NCI-H1694 treated with DMSO at 0.1 percent for 48 hours (cell line): ENCODE measurements around the gene KRT16.
A peak's percentile ranks its signal among the peaks of the same experiment; 100 is the strongest.
"Not testable (repeated sequence)": the region's sequence is repeated elsewhere in the genome, so short reads cannot be mapped to it uniquely, and the experiment has no call there.

Experiments used
- DNase-seq: peaks from one replicate; lab custom pipeline; 2025; lab: John Stamatoyannopoulos, UW

Gene KRT16

DNA sequence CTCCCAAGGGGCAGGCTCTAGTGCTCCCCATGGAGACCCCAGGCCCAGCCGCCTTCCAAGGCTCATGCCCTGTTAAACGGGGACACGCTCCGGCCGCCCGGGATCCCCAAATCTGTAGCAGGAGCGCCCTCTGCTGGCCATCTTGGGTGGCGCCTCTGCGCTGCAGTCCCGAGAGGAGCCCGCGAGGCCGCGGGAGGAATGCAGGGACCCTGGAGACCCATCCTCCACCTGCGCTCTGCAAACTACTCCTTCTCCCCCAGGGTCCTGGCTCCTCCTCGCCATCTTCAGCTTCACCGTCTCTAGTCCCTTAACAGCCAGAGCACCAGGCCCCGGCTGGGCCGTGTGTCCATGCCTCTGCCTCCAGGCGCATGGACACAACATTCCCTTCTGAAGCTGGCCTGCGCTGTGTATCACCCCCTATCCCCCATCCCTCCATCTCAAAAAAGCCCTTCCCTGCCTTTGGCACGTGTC is 35.4 kb upstream of the KRT16 start:
- DNase-seq, result peak; percentile 85

DNA sequence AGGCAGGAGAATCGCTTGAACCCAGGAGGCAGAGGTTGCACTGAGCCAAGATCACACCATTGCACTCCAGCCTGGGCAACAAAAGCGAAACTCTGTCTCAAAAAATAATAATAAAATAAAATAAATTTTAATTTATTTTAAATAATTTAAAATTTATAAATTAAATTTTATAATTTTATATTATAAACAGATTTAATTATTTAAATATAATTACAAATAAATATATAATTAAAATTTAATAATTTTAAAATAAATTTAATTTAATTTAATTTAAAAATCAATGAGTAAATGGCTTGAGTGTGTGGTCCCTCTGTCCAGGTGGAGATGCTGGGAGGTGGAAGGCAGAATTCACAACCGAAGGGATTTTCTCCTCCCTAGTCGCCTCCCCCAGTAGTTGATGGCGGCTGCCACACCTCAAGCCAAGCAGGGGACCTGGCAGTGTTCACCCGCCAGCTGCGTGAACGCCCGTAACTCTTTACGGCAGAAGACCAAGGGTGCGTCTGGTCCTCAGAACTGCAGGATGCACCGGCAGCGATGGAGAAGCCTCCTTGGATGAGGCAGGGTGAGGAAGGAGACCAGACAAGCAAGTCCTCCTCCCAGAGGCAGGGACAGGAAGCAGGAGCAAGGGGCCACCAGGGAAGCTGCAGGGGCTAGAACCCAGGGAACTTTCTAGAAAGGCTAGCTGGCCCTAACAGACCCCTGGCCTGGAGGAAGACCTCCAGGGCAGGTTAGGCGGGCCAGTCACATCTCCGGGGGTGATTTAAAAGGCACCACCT is 34.7 kb upstream of the KRT16 start:
- DNase-seq, result no peak

DNA sequence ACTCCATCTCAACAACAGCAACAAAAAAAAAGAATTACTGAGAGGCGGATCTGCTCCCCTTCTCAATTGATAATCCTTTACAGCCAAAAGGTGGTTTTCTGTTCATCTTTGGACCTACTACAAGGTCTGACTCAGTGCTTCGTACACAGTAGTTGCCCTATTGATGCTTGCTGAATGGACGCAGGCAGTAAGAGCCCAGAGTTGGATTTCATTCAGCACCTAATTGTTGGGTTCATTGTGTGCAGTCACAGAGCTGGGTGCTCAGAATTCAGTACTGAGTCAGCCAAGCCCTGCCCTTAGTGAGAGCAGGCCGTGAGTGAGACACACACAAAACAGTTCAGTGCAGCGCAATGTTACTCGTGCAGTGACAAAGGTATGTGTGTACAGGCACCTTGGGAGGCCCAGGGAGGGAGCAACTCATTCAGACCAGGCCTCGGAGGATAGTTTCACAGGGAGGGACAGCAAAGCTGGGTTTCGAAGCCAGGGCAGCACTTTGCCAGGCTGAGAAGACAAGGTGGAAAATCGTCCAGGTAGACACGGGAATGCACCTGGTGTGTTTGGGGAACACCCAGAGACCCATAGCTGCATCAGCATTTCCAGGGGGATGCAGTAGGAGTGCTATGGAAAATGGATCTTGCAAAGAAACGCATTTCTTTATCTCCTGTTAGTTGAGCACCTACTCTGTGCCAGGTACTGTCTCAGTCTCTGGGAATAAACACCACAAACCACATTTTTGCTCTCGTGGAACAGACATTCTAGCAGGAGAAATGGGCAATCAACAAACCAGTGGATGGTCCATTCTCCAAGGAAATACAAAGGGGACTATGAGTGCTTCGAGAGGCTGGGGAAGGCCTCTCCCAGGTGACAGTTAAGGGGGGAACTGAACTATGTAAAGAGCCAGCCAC is 29.9 kb upstream of the KRT16 start:
- DNase-seq, result no peak

DNA sequence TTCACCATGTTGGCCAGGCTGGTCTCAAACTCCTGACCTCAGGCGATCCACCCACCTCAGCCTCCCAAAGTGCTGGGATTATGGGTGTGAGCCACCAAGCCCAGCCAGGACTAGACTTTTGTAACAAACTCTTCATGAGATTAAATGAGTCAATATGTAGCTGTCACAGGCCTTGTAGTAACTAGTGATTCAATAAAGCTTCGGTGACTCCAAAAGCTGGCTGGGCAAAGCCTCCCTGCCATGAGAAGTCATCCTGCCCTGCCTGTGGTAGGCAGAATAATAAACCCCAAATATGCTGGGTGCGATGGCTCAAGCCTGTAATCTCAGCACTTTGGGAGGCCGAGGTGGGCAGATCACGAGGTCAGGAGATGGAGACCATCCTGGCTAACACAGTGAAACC is 28.0 kb upstream of the KRT16 start:
- DNase-seq, result not testable (repeated sequence)

DNA sequence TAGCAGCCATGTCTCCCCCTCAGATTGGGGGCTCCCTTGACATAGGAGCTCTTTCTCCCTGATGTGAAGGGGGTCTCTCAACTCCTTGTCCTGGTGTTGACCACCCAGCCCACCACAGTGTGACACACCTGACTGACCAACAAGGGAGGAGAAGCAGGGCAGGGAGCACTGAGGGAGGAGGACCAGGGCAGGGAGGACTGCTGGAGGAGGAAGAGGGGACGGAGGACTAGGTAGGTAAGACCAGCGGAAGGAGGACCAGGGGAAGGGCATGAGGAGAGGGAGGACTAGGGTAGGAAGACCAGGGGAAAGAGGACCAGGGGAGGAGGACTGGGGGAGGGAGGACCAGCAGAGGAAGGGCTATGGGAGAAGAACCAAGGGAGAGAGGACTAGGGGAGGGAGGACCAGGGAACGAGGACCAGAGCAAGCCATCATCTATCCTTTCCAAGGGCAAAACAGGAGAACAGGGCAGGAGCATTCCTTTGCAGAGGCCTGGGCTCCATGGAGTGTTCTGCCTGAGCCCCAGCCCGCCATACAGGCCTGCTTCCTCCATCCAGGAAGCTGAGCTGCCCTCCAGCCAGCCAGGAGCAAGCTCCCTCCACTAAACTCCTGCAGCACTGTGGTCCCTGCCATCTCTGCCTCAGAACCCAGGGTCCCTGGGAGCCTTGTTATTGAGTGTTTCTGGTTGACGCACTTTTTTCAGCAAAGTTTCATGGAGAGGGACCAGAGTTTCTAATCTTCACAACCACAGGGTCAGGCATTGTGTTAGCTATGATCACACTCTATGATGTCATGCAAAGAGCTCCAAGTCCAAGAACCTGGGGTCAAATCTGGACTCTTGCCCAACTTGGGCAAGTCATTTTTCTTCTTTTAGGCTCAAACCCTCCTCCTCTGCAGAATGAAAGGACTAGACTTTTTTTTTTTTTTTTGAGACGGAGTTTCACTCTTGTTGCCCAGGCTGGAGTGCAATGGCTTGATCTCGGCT is 27.2 kb upstream of the KRT16 start:
- DNase-seq, result no peak

DNA sequence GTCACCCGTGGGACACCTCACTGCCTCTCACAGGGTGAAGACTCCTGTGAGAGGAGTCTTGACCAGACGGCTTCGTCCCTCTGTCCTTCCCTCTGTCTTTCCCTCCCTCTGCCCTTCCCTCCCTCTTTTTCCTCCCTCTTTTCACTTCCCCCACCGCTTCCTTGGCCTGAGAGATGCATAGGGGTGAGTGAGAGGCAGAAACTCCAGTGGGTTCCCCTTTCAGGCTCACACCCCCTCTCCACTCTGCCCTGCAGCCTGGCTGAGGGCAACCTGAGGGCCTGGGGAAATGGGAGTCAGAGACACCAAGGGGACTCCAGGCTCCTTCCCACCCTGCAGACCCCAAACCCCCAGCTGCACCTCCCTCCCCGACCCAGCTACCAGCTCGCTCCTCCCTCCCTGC is 26.4 kb upstream of the KRT16 start:
- no peak for DNase-seq

DNA sequence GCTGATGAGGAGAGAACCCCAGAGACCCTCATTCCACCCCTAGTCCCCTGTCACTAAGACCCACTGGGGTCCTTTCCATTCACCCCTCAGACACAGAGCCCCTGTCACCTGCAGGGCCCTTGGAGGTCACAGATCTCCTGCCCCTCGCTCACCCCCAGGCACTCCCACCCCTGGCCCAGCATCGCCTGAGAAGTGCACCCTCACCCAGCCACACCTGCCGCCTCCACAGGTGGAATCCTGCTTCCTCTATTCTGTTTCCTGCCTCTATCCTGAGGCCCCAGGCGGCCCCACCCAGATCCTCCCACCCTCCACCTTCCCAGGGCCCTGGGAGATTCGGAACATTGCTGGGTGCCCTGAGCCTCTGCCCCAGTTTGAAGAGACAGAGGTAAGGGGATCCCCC is 25.6 kb upstream of the KRT16 start:
- DNase-seq, result no peak

DNA sequence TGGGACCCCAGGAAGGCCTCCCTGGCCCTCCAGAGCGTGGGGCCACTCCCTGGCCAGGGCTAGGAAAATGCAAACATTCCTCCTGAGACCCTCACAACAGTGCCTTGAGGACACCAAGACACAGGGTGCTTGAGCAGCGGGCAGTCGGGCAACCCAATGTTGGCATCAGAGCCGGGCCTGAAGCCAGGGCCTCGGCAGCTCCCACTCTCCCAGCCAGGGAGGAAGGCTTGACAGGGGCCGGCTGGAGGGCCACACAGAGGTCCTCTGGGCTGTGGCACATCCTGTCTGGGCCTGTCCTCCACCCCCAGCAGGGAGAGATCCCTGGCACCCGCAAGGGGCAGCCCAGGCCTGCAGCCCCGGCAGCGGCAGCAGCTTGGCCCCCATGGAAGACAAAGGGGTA is 24.1 kb upstream of the KRT16 start:
- DNase-seq, result no peak

DNA sequence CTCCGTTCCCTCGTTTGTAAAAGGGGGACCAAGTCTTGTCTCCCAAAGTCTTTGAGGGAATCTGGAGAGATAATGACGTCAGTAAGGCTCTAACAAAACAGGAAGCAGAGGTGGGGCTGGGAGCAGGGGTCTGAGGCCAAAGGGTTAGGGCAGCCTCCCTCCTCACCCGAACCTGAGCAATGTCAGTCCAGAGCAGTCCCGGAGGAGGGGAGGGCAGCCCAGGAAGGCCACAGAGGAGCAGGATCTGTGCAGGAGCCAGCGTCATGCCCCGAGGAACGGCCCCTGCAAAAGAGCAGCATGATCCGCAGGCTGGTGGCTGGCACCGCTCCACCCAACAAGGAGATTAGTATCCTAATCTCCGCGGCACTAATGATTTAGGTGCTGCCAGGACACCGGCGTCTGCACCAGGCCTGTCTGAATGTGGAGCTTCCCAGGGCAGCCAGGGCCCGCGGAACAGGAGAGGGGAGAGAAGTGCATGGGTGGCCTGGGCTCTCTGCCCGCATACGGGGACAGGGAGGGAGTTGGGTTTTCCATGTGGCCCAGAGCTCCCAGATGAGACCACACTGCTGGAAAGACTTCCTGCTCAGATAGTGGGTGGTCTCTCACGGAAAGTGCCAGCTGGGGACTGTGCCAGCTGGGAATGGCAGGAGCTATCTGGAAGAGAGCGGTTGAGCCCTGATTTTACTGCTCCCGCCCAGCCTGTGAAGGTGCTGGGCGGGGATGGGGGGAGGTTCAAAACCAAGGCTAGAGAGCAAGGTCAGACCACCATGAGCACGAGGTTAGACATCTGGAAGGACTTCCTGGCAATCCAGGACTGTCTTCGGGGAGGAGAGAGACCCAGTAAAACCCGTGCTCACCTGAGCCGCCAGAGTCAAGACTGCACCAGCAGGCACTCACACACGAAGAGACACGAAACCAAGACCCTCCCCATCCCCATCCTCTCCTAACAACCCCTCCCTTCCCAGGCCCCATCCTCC is 22.8 kb upstream of the KRT16 start:
- DNase-seq, result peak; percentile 68

DNA sequence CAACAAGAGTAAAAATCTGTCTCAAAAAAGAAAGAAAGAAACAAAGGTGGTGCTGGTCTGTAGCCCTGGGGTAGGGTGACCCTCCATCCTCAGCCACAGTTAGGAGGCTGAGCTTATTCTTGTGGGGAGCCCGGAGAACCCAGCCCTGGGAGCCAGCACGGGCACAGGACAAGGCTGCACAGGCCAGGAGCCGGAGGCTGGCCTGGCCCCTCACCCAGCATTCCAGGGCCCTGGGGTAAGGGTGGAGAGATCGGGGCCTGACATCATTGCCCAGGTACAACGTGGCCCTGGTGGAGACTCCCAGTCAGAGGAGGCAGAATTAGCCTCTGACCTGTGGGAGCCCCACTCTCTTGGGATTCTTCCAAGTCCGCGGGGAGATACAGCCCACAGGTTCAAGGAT is 22.1 kb upstream of the KRT16 start:
- no peak for DNase-seq

DNA sequence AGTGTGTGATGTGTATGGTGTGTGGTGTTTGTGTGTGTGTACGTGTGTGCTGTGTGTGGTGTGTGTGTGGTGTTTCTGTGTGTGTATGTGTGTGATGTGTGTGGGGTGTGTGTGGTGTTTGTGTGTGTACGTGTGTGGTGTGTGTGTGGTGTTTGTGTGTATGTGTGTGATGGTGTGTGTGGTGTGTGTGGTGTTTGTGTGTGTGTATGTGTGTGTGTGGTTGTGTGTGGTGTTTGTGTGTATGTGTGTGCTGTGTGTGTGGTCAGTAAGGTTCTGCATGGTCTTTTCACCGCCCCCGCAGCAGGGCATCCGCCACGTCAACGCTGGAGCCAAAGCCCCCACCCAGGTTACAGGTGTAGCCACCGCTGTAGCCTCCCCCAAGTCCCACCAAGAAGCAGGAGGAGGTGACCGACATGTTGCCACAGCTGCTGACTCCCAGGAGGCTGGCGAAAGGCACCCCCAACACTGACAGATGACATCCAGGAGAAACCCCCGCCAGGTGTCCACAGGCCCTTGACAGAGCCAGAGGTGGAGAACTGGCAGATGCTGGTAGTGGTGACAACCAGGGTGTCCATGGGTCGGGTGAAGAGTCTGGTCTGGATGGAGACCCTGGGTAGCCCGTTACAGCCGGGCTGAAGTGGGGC is 21.1 kb upstream of the KRT16 start:
- DNase-seq, result no peak

DNA sequence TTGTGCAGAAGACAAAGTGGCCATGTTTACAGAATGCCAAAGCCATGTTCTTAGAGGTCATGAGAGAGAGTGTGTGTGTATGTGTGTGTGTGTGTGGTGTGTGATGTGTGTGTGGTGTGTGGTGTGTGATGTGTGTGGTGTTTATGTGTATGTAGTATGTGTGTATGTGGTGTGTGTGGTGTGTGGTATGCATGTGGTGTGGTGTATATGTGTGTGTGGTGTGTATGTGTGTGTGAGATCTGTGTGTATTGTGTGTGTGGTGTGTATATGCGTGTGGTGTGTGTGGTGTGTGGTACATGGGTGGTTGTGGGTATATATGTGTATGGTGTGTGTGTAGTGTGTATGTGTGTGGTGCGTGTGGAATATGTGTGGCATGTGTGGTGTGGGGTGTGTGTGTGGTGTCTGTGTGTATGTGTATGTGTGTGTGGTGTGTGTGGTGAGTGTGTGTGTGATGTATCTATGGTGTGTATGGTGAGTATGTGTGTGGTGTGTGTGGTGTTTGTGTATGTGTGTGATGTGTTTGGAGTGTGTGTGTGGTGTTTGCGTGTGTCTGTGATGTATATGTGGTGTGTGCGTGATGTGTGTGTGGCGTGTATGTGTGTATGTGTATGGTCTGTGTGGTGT is 20.0 kb upstream of the KRT16 start:
- DNase-seq, result no peak

DNA sequence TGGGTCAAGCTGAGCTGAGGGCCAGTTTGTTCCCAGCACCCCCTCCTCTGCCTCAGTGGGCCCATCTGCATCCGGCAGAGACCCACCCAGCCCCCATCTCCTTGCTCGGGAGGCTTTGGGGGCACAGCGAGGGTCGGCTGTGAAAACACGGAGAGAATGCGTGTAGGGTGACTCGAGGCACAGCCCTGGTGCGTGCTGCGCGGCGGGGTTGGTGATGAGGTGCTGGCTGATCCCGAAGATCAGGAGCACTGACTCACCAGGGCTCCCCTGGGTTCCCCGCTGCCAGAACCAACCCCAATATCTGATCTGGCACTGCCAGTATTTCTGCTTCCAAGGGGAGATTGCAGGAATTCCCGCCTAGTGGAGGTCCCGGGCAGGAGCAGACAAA is 19.3 kb upstream of the KRT16 start:
- no peak for DNase-seq

DNA sequence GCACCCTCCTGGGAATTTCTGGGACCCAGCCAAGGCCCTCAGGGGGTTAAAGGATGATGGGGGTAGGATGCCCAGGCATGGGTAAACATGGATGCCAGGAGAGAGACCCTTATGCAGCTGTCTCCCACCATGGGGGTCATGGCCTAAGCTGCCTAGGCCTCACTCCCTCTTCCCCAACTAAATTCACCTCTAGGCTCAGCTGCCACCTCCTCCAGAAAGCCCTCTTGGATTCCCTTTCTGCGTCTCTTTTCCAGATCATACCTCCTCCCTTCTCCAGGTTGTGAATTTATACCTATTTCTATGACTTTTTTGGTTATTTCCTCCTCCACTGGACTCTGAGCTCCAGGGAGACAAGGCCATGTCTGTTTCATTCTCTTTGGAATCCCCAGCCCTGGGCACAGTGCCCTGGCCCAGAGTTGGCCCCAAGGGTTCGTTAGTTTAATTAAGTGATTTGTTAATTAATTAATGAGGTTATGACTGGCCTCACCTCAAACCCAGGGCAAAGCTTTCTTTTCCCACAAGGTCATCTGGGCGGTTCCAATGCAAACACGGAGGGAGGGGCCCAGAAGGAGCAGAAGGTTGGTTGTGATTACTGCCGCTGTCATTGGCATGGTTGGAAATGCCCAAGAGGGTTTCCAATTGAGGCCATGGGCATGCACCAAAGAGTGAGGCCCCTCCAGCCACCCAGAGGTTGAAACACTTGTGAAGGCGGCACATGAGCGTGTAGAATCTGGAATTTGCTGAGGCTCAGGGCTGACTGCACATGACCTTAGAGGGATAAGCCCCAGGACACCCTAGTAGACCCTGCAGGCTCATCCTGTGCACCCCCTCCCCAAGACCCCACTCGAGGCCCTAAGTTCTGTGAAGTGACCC is 18.7 kb upstream of the KRT16 start:
- DNase-seq, result no peak

DNA sequence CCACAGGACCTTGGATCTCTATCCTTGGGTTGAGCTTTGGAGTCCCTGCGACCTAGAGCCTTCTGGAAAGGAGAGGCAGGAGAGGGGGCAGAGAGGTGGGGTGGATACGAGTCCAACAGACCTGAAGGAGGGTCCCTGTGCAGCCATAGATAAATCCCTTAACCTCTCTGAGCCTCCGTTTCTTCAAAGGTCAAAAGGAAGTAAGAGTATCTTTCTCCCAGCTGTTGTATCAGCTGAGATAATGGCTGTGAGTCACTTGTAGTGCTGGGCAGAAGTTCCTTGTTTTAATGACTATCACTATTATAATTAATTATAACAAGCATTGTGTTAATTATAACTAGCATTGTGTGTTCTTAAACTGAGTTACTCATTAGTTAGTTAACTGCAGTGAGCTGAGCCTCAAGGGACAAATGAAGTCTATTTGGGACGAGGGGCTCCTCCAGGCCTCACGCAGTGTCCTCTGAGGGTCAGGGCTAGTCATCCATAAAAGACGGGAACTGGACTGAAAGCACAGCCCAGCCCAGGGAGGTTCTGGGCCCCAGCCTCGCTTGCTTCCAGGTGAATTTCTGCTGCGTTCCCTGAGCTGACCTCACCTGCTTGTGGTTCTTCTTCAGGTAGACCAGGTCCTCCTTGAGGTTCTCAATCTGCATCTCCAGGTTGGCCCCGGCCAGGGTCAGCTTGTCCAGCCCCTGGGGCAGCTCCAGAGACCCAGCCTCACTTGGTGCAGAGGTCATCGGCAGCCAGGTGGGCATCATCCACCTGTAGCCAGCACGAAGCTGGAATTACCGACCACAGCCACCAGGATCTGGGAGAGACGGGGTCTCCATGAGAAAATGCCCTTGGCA is 17.5 kb upstream of the KRT16 start:
- no peak for DNase-seq

DNA sequence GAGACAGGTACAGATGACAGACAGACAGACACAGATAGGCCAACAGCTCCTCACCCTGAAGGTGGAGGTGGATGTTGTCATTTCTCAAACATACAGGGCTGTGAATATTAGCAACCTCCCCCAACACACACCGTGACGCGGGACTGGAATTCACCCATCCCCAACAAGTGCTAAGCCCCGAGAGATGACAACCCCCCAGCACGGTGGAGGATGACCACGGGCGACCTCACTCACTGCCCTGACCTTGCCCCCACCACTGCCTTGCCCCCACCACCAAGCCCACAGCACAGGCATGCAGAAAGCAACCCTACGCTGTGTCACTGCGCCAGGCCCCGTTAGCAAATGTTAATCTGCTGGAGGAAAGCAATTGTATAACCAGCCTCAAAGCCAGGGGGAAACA is 16.7 kb upstream of the KRT16 start:
- DNase-seq, result no peak

DNA sequence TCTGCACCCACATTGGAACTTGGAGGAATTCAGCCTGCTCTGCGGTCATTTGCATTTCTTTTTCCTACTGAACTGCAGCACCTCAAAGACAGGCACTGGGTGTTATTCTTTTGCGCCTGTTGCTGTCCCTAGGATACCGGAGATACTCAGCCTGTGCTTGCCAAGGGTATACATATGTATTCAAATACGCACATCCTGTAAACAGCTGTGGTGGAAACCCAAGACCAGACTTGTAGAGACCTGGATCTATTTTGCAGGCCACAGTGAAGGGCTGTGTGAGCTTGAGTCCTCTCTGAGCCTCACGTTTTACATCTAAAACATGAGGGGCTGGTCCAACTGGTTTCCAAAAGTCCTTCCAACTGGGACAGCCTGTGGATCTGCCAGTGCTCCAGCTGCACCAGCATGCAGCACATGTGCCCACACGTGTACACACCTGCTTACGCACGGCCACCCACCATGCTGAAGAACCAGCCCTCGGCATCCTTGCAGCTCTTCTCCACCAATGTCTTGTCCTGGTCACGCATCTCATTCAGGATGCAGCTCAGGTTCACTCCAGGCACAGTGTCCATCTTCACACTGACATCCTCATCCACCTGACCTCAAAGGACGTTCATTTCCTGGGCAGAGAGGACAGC is 16.2 kb upstream of the KRT16 start:
- DNase-seq, result not testable (repeated sequence)

DNA sequence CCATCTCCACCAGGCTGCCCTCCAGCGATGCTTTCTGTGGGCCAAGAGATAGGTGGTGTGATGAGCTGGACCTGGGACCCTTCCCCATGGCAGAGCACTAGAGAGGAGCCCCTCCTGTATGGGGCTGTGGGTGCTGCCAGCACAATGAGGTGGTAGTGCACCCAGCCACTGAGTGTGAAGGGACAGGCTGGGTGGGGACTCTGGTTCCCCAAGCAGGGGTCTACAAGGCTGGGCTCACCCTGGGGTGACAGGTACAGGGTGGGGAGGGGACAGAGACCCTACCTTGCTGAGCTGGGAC is 15.5 kb upstream of the KRT16 start:
- DNase-seq, result not testable (repeated sequence)
